A549 (cell line): Measurements from ENCODE around the gene MYBPHL.

Experiments
- CTCF ChIP-seq: fragments of >200 bp; sonication (Bioruptor Twin); formaldehyde crosslinking; IDR thresholded peaks from 3 replicates; pipeline ENCODE4 v1.5.1; 2016
- EP300 ChIP-seq, 2 experiments: fragments of >200 bp; sonication (Bioruptor Twin); formaldehyde crosslinking; IDR thresholded peaks; 2 replicates in 1 of 2; 3 replicates in 1 of 2; pipeline ENCODE4 v1.6.1; 2016 to 2017
- FOXS1 ChIP-seq: fragments of 250-450 bp; sonication (Bioruptor Pico); IDR thresholded peaks from 2 replicates; pipeline ENCODE4 v1.5.0; 2020; ENCODE audit warnings: mild to moderate bottlenecking, moderate library complexity
- POLR2A ChIP-seq: IDR thresholded peaks from 2 replicates; pipeline ENCODE4 v1.6.1; 2012; ENCODE audit warnings: mild to moderate bottlenecking, low read length
- POLR2AphosphoS2 ChIP-seq: conservative IDR thresholded peaks from 2 replicates; pipeline ENCODE4 v1.6.1; 2012; ENCODE audit warnings: low read length, improper control_type of control experiment, inconsistent platforms
- RAD21 ChIP-seq, 2 experiments: fragments of >200 bp in 1 of 2; sonication (Bioruptor Twin) in 1 of 2; formaldehyde crosslinking in 1 of 2; IDR thresholded peaks in 1 of 2; conservative IDR thresholded peaks in 1 of 2; 2 replicates in 1 of 2; 3 replicates in 1 of 2; pipeline ENCODE4 v1.6.1; 2012 to 2018; ENCODE audit warnings: inconsistent platforms in 1 of 2
- SMC3 ChIP-seq: fragments of >200 bp; sonication (Bioruptor Twin); formaldehyde crosslinking; IDR thresholded peaks from 3 replicates; pipeline ENCODE4 v1.6.1; 2018; ENCODE audit warnings: inconsistent platforms
- TF ChIP-seq, protein P1 (sequence below): fragments of 250-450 bp; sonication (Bioruptor Pico); IDR thresholded peaks from 2 replicates; pipeline ENCODE4 v1.5.0; 2021; ENCODE audit warnings: mild to moderate bottlenecking, moderate library complexity, borderline replicate concordance
- TF ChIP-seq, protein P2 (sequence below): fragments of 200-600 bp; sonication (generic); IDR thresholded peaks from 2 replicates; pipeline ENCODE4 v1.6.1; 2016; ENCODE audit warnings: antibody characterized with exemption, mild to moderate bottlenecking, moderate library complexity

DNA sequence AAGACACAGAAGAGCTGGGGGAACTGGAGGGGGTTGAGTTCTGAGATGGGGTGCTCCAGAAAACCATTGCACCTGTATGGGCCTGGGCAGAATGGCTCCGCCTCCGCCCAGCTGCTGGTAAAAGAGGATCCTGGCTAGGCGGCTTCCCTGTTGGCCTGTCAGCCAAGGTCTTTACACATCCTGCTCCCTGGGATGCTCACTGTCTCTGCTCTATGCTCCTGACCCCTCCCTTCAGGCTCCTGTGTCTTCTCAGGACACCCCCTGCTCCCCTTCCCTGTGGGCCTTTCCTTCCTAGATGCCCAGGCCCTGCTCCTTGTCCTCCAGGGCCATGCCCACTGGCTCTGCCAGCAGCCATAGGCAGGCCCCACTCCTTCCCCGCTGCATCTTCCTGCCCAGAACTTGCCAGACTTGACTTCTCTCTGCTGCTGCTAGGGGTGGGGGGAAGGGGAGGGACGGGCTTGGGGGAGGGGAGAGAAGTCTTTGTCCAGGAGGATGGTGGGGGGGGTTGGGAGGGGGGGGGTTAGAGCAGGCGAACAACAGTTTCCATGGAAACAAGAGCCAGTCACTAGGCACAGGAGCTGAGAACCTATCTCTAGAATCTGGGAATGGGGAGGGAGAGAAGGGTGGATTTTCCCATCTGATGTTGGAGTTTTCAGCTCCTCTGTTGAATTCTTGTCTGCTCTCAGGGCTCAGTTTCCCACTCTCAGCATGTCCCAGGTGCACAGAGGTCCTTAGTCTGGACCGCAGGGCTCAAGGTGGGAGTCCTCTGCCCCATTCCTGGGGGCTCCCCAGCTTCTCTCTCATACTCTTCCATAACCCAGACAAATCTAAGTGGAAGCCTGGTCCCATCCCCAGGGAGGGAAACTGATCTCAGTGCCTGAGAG, 46.9 kb downstream of the MYBPHL start:
- TF ChIP-seq CTCF (no peak), FOXS1 (no peak), POLR2A (no peak), SMC3 (no peak), EP300 (IDR thresholded peaks at IDR 0.05) (no peak), POLR2AphosphoS2 (no peak), RAD21 (conservative IDR thresholded peaks at IDR 0.05 in 1 of 2, IDR thresholded peaks at IDR 0.05 in 1 of 2) (no peak)
- TF ChIP-seq, protein P1, sequence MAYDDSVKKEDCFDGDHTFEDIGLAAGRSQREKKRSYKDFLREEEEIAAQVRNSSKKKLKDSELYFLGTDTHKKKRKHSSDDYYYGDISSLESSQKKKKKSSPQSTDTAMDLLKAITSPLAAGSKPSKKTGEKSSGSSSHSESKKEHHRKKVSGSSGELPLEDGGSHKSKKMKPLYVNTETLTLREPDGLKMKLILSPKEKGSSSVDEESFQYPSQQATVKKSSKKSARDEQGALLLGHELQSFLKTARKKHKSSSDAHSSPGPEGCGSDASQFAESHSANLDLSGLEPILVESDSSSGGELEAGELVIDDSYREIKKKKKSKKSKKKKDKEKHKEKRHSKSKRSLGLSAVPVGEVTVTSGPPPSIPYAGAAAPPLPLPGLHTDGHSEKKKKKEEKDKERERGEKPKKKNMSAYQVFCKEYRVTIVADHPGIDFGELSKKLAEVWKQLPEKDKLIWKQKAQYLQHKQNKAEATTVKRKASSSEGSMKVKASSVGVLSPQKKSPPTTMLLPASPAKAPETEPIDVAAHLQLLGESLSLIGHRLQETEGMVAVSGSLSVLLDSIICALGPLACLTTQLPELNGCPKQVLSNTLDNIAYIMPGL (CRISPR knock-in tag): no peak
- TF ChIP-seq, protein P2, sequence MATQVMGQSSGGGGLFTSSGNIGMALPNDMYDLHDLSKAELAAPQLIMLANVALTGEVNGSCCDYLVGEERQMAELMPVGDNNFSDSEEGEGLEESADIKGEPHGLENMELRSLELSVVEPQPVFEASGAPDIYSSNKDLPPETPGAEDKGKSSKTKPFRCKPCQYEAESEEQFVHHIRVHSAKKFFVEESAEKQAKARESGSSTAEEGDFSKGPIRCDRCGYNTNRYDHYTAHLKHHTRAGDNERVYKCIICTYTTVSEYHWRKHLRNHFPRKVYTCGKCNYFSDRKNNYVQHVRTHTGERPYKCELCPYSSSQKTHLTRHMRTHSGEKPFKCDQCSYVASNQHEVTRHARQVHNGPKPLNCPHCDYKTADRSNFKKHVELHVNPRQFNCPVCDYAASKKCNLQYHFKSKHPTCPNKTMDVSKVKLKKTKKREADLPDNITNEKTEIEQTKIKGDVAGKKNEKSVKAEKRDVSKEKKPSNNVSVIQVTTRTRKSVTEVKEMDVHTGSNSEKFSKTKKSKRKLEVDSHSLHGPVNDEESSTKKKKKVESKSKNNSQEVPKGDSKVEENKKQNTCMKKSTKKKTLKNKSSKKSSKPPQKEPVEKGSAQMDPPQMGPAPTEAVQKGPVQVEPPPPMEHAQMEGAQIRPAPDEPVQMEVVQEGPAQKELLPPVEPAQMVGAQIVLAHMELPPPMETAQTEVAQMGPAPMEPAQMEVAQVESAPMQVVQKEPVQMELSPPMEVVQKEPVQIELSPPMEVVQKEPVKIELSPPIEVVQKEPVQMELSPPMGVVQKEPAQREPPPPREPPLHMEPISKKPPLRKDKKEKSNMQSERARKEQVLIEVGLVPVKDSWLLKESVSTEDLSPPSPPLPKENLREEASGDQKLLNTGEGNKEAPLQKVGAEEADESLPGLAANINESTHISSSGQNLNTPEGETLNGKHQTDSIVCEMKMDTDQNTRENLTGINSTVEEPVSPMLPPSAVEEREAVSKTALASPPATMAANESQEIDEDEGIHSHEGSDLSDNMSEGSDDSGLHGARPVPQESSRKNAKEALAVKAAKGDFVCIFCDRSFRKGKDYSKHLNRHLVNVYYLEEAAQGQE: no peak
